Measurements from ENCODE around the gene WDR26.

WDR26 gene

GRCh38 chr1:224435999-224436398, 1.4 kb upstream of the WDR26 start:
- Histone ChIP-seq H3K27me3 (ENCODE audit: control insufficient read depth in 3 of 3, insufficient read depth in 3 of 3, low read depth in 1 of 3, low read length in 3 of 3) (no peaks in the 10 kb centered on the region), H3K79me1 (ENCODE audit: low read depth, low read length) (peaks cover 5% of the 10 kb centered on the region), H3K14ac (ENCODE audit: low read length) (no peak overlapping the region), H2BK15ac (ENCODE audit: low read length) (no peak overlapping the region), H4K91ac (ENCODE audit: low read depth, low read length, poor library complexity) (no peak overlapping the region), H3K4me2 (ENCODE audit: insufficient read depth, low read length, poor library complexity, severe bottlenecking) (no peak overlapping the region), H4K8ac (ENCODE audit: low read depth, low read length) (no peak overlapping the region), H3K18ac (ENCODE audit: low read length) (no peak overlapping the region), H3K9me3 (replicated peaks in 1 of 2; ENCODE audit: control insufficient read depth in 2 of 2, insufficient read depth in 1 of 2, low read depth in 1 of 2, low read length in 2 of 2) (no peaks in the 10 kb centered on the region), H3K23ac (ENCODE audit: low read depth, low read length, poor library complexity) (no peak overlapping the region), H2BK5ac (ENCODE audit: low read length) (no peak overlapping the region), H3K27ac (replicated peaks; ENCODE audit: low read length) (no peak overlapping the region), H2BK12ac (ENCODE audit: low read length) (no peak overlapping the region), H2AK5ac (ENCODE audit: low read depth, low read length) (no peak overlapping the region), H2BK120ac (ENCODE audit: low read depth, low read length) (no peak overlapping the region), H3K36me3 (replicated peaks in 1 of 2; ENCODE audit: control insufficient read depth in 2 of 2, insufficient read depth in 2 of 2, low read length in 2 of 2) (peaks cover 3 to 13% of the 10 kb centered on the region in 2 donors), H3K4me1 (ENCODE audit: control insufficient read depth in 2 of 2, insufficient read depth in 1 of 2, low read depth in 1 of 2, low read length in 2 of 2) (peaks cover 9 to 10% of the 10 kb centered on the region in 2 donors), H3K4ac (ENCODE audit: low read length) (no peak overlapping the region), H3K9ac (ENCODE audit: low read depth, low read length, poor library complexity) (no peak overlapping the region), H3K4me3 (ENCODE audit: low read length in 2 of 2) (peak overlapping the region in 1 of 2 donors; percentile 9), H2AFZ (ENCODE audit: low read length) (no peak overlapping the region)
- no CpG with 5 or more reads among the region's 1 CpG for WGBS, 2 donors (ENCODE audit: extremely low coverage in 2 of 2, insufficient read length in 2 of 2, insufficient replicate concordance in 1 of 2)
- no peak for DNase-seq (ENCODE audit: low spot score)

- Histone ChIP-seq H3K4ac (ENCODE audit: low read length) (no peak overlapping the region), H2BK15ac (ENCODE audit: low read length) (no peak overlapping the region), H3K36me3 (replicated peaks in 1 of 2; ENCODE audit: control insufficient read depth in 2 of 2, insufficient read depth in 2 of 2, low read length in 2 of 2) (peaks cover 3 to 16% of the 10 kb centered on the region in 2 donors), H2BK5ac (ENCODE audit: low read length) (no peak overlapping the region), H2AK5ac (ENCODE audit: low read depth, low read length) (no peak overlapping the region), H2BK120ac (ENCODE audit: low read depth, low read length) (no peak overlapping the region), H2BK12ac (ENCODE audit: low read length) (no peak overlapping the region), H3K4me2 (ENCODE audit: insufficient read depth, low read length, poor library complexity, severe bottlenecking) (peak overlapping the region; percentile 96), H4K8ac (ENCODE audit: low read depth, low read length) (no peak overlapping the region), H3K27ac (replicated peaks; ENCODE audit: low read length) (no peak overlapping the region), H3K79me1 (ENCODE audit: low read depth, low read length) (peaks cover 5% of the 10 kb centered on the region), H3K4me3 (ENCODE audit: low read length in 2 of 2) (peak overlapping the region; percentile 84 to 100), H3K4me1 (ENCODE audit: control insufficient read depth in 2 of 2, insufficient read depth in 1 of 2, low read depth in 1 of 2, low read length in 2 of 2) (peaks cover 10 to 16% of the 10 kb centered on the region in 2 donors), H3K14ac (ENCODE audit: low read length) (no peak overlapping the region), H3K27me3 (ENCODE audit: control insufficient read depth in 3 of 3, insufficient read depth in 3 of 3, low read depth in 1 of 3, low read length in 3 of 3) (no peaks in the 10 kb centered on the region), H3K9me3 (replicated peaks in 1 of 2; ENCODE audit: control insufficient read depth in 2 of 2, insufficient read depth in 1 of 2, low read depth in 1 of 2, low read length in 2 of 2) (no peaks in the 10 kb centered on the region), H3K9ac (ENCODE audit: low read depth, low read length, poor library complexity) (no peak overlapping the region), H3K23ac (ENCODE audit: low read depth, low read length, poor library complexity) (peak overlapping the region; percentile 95), H2AFZ (ENCODE audit: low read length) (peak overlapping the region; percentile 100), H3K18ac (ENCODE audit: low read length) (no peak overlapping the region), H4K91ac (ENCODE audit: low read depth, low read length, poor library complexity) (no peak overlapping the region)
- no CpG with 5 or more reads among the region's 4 CpGs for WGBS, 2 donors (ENCODE audit: extremely low coverage in 2 of 2, insufficient read length in 2 of 2, insufficient replicate concordance in 1 of 2)
- DNase-seq (ENCODE audit: low spot score), result no peak
These were observed 744 bp upstream of the WDR26 start for GRCh38 chr1:224435318-224435763.

GRCh38 chr1:224433701-224434672, 610 bp downstream of the WDR26 start:
- Histone ChIP-seq H3K14ac (ENCODE audit: low read length) (peak overlapping the region; percentile 78), H2BK15ac (ENCODE audit: low read length) (no peak overlapping the region), H3K79me1 (ENCODE audit: low read depth, low read length) (peaks cover 5% of the 10 kb centered on the region), H3K18ac (ENCODE audit: low read length) (peak overlapping the region; percentile 91), H3K4me3 (ENCODE audit: low read length in 2 of 2) (peak overlapping the region; percentile 94 to 100), H2AFZ (ENCODE audit: low read length) (peak overlapping the region; percentile 100), H3K9ac (ENCODE audit: low read depth, low read length, poor library complexity) (peak overlapping the region; percentile 96), H2BK120ac (ENCODE audit: low read depth, low read length) (no peak overlapping the region), H3K4me1 (ENCODE audit: control insufficient read depth in 2 of 2, insufficient read depth in 1 of 2, low read depth in 1 of 2, low read length in 2 of 2) (peaks cover 10 to 17% of the 10 kb centered on the region in 2 donors), H3K4me2 (ENCODE audit: insufficient read depth, low read length, poor library complexity, severe bottlenecking) (peak overlapping the region; percentile 96), H3K27me3 (ENCODE audit: control insufficient read depth in 3 of 3, insufficient read depth in 3 of 3, low read depth in 1 of 3, low read length in 3 of 3) (no peaks in the 10 kb centered on the region), H3K23ac (ENCODE audit: low read depth, low read length, poor library complexity) (peak overlapping the region; percentile 98), H2AK5ac (ENCODE audit: low read depth, low read length) (peak overlapping the region; percentile 77), H4K8ac (ENCODE audit: low read depth, low read length) (no peak overlapping the region), H2BK5ac (ENCODE audit: low read length) (peak overlapping the region; percentile 85), H4K91ac (ENCODE audit: low read depth, low read length, poor library complexity) (no peak overlapping the region), H2BK12ac (ENCODE audit: low read length) (no peak overlapping the region), H3K9me3 (replicated peaks in 1 of 2; ENCODE audit: control insufficient read depth in 2 of 2, insufficient read depth in 1 of 2, low read depth in 1 of 2, low read length in 2 of 2) (no peaks in the 10 kb centered on the region), H3K27ac (replicated peaks; ENCODE audit: low read length) (peak overlapping the region; percentile 81), H3K36me3 (replicated peaks in 1 of 2; ENCODE audit: control insufficient read depth in 2 of 2, insufficient read depth in 2 of 2, low read length in 2 of 2) (peaks cover 3 to 27% of the 10 kb centered on the region in 2 donors), H3K4ac (ENCODE audit: low read length) (no peak overlapping the region)
- whole genome bisulfite sequencing, 2 donors (ENCODE audit: extremely low coverage in 2 of 2, insufficient read length in 2 of 2, insufficient replicate concordance in 1 of 2), result no CpG with 5 or more reads among the region's 88 CpGs
- DNase-seq (ENCODE audit: low spot score), result peak; percentile 38

- H2BK120ac ChIP-seq (ENCODE audit: low read depth, low read length), result no peak overlapping the region
- H3K9me3 ChIP-seq (replicated peaks in 1 of 2; ENCODE audit: control insufficient read depth in 2 of 2, insufficient read depth in 1 of 2, low read depth in 1 of 2, low read length in 2 of 2), result no peaks in the 10 kb centered on the region
- peak overlapping the region; percentile 81 for H2AFZ ChIP-seq (ENCODE audit: low read length)
- DNase-seq (ENCODE audit: low spot score), result peak; percentile 18
- no peak overlapping the region for H3K4ac ChIP-seq (ENCODE audit: low read length)
- peaks cover 10 to 17% of the 10 kb centered on the region in 2 donors for H3K4me1 ChIP-seq (ENCODE audit: control insufficient read depth in 2 of 2, insufficient read depth in 1 of 2, low read depth in 1 of 2, low read length in 2 of 2)
- H3K4me2 ChIP-seq (ENCODE audit: insufficient read depth, low read length, poor library complexity, severe bottlenecking), result peak overlapping the region; percentile 88
- peak overlapping the region; percentile 78 for H3K14ac ChIP-seq (ENCODE audit: low read length)
- peaks cover 5% of the 10 kb centered on the region for H3K79me1 ChIP-seq (ENCODE audit: low read depth, low read length)
- no peak overlapping the region for H4K91ac ChIP-seq (ENCODE audit: low read depth, low read length, poor library complexity)
- no peak overlapping the region for H2BK12ac ChIP-seq (ENCODE audit: low read length)
- H2AK5ac ChIP-seq (ENCODE audit: low read depth, low read length), result no peak overlapping the region
- no peaks in the 10 kb centered on the region for H3K27me3 ChIP-seq (ENCODE audit: control insufficient read depth in 3 of 3, insufficient read depth in 3 of 3, low read depth in 1 of 3, low read length in 3 of 3)
- no peak overlapping the region for H3K27ac ChIP-seq (replicated peaks; ENCODE audit: low read length)
- peak overlapping the region; percentile 85 for H2BK5ac ChIP-seq (ENCODE audit: low read length)
- peak overlapping the region; percentile 98 for H3K23ac ChIP-seq (ENCODE audit: low read depth, low read length, poor library complexity)
- no peak overlapping the region for H3K18ac ChIP-seq (ENCODE audit: low read length)
- H3K4me3 ChIP-seq (ENCODE audit: low read length in 2 of 2), result peak overlapping the region; percentile 94 to 100
- peaks cover 3 to 36% of the 10 kb centered on the region in 2 donors for H3K36me3 ChIP-seq (replicated peaks in 1 of 2; ENCODE audit: control insufficient read depth in 2 of 2, insufficient read depth in 2 of 2, low read length in 2 of 2)
- WGBS, 2 donors (ENCODE audit: extremely low coverage in 2 of 2, insufficient read length in 2 of 2, insufficient replicate concordance in 1 of 2), result no CpG with 5 or more reads among the region's 19 CpGs
- H4K8ac ChIP-seq (ENCODE audit: low read depth, low read length), result no peak overlapping the region
- no peak overlapping the region for H2BK15ac ChIP-seq (ENCODE audit: low read length)
- H3K9ac ChIP-seq (ENCODE audit: low read depth, low read length, poor library complexity), result peak overlapping the region; percentile 96
These were observed 1.4 kb downstream of the WDR26 start for GRCh38 chr1:224433041-224433691.

Measured in neuronal stem cell (in vitro differentiated cells).